ENCODE measurements around the gene RAD51AP1.

RAD51AP1 gene

DNA sequence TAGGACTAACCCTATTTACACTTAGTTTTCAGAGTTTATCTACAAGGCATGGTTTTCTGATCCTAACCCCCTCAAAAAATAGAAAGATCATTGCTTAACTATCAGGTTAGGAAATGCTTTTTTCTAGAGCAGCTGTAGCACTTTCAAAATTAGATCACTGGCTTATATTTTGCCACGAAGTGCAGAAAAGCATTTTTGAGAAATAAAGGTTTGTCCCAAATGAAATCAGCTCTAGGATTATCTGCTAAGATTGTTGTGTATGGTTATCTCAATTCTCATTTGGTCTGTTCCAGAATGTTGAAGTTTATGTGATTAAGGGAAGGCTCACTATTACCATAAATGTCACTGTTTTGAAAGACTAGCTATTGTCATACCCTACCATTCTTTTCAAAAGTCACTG, 13.5 kb downstream of the RAD51AP1 start:
- no peak for DNase-seq

DNA sequence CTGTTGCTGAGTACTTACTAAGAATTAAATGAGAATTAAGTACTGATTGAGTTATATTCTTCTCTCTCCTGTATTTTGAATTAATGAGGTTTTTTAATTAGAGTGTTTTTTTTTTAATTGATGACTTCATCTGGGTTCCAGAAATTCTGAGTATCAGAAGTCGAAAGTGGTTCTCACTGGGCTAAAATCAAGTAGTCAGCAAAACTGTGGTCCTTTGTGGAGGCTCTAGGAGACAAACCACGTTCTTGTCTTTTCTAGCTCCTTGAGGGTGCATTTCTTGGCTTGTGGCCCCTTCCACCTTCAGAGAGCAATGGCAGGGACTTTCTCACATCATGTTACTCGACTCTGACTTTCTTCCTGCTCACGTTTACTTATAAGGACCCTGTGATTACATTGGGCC, 15.3 kb downstream of the RAD51AP1 start:
- no peak for DNase-seq

DNA sequence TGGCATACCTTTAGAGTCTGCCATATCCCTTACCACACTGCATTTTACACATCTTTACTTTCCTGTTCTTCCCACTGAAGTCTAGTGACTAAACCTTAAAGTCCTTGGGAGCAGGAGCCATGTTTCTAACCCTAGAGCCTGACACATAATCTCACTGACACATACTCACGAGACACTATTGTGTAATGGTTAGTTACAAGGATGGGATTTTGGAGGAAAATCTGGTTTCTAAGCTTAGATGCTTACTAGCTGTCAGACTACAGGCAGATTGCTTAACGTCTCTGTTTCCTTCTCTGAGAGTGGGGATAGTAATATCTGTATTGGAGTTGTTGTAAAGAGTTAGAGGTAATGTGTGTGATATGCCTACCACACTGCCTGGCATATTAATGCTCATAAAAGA, 17.1 kb downstream of the RAD51AP1 start:
- no peak for DNase-seq

DNA sequence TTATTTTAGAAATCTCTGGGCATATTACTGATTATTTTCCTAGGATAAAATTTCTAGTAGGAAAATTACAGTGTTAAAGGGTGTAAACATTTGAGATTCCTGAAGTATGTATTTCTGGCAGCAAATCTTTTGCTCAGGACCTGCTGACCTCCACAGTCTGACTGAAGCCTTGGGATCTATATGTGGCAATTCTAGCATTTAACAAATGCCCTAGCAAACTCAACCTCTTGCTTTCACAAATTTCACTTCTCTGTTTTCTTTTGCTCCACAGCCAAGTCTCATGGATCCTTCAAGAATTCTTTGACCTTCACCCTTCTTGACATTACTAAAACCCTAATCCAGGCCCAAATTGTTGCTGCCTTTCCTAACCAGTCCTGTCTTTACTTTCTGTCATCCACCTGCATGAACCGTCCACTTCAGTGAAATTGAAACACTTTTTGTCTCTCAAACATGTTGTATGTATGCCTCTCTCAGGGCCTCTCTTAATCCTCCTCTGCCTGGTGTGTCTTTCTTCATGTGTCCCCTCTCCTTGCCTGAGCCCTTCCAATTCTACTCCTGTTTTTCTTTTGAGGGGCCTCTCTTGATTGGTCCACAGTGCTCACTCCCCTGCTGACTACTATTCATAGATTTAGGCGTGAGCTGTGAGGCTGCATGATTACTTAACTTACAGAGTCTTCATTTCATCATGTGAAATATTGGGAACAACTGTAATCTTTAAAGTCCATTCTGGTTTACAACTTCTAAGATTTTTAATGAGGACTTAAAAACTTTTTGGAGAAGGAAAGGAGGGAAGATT, 18.2 kb downstream of the RAD51AP1 start:
- DNase-seq = no peak

DNA sequence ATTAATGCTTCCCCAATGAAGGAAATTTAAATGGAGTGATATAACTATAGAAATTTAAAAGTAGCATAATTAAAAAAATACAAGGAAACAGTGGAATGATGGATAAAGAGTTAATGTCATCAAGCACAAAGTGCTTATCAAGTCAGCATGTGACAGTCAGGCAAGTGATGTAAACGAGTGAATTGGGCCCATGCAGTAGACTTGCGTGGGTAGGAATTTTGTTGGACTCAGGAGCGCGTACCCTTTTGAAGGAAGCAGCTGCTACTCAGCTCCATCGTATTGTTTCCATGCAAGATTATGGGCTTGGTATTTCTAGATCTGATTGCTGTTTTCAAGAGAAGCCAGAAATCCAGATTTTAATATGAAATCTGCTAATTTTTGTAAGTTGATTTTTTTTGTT, 18.9 kb downstream of the RAD51AP1 start:
- no peak for DNase-seq

DNA sequence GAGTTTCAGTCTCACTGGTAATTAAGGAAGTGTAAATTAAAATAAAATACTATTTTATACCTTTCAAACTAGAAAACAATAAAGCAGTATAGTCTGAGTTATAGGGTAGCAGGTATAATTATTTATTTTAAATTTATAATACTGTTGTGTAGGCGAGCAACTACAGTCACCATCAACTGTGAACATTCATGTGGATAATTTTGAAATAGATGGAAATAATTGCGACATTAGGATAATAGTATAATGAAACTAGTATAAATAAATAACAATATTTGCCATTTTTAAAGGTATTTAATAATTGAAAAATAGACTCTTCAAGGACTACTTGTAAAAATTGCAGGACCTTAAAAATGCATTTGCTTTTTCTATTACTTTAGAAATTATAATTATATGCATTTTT, 19.5 kb downstream of the RAD51AP1 start:
- no peak for DNase-seq

DNA sequence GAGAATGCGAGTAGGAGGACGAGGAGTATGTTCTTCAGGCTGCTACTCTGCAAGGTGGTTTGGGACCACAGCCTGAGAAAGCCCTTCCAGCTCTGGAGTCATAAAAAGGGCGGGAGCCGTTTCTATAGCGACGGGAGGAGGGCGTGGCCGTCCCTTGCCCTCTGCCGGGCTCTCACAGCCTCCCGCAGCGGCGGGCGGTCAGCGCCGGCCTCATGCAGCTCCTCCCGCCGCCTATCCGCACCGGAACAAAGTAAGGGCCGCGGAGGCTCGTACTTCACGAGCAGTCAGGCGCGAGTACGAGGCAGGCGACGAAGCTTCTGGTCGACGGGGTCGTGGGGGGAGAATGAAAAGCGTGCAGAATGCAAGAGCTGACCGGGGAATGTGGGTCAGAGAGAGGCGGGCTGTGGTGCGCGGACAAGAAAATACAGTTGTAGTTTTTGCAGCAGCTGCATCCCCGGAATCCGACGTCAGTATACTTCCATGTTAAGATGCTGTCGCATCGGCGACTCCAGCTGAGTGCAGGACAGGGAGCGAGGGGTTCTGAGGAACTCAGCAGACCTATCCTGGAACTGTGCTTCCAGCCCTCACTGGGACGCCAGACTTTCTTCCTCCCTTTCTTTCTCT, 23.5 kb downstream of the RAD51AP1 start, which contains the start of gene DYRK4:
Gene DYRK4 (plus strand): TSS at position 175 of the 624 bp plus-strand sequence. CDS start 38 bp downstream, at position 213.
- DNase-seq = no peak

DNA sequence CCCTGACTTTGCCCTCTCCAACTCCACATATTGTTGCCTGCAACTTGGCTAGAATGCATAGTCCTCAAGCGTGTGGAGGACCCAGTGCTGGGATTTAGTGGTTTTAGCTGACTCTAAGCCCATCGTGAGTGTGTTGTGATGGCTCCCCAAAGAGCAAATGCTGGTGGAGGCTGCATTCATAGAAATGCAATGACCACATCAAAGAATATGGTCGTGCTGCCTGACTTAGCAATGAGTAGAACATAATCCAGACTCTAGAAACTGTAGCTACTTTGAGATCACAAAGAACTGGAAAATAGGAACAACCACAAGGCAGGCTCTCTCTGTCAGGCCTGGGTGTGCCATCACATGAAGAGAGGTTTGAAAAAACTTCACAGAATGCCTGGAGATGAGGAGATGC, 24.6 kb downstream of the RAD51AP1 start:
- no peak for DNase-seq

DNA sequence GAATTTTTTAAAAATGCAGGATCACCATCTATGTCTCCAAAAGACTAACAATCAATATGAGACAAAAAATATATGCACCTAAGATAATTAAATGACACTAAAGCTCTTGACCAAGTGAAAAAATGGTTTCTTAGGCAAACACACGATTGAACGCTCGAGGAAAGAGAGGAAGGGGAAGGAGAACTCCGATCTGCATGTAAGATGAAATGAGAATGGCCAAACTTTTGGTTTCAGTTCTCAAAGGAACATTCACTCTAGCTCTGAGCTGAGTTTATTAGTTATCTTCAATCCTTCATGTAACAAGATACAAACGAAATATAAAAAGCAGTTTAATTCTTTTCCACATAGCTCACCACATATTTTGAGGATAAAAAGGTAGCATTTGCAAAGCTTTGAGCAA, 26.1 kb downstream of the RAD51AP1 start:
- no peak for DNase-seq

DNA sequence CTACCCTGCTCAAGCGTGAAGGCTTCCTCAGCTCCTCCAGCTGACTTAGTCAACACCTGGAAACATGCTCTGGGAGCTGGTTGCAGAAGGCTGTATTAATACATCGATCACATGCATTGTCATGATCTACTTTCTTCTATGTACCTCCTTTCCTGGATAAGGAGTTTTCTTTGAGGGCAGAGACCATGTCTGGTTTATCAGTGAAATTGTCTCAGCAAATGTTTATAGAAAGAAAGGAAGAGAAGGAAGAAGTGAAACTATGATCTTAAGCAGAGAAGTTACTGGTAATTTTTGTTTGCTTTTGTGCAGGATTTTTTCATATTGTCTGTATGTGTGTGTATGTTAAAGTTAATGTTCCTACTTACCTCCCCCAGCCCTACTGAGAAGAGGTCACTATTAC, 27.8 kb downstream of the RAD51AP1 start:
- DNase-seq = no peak

DNA sequence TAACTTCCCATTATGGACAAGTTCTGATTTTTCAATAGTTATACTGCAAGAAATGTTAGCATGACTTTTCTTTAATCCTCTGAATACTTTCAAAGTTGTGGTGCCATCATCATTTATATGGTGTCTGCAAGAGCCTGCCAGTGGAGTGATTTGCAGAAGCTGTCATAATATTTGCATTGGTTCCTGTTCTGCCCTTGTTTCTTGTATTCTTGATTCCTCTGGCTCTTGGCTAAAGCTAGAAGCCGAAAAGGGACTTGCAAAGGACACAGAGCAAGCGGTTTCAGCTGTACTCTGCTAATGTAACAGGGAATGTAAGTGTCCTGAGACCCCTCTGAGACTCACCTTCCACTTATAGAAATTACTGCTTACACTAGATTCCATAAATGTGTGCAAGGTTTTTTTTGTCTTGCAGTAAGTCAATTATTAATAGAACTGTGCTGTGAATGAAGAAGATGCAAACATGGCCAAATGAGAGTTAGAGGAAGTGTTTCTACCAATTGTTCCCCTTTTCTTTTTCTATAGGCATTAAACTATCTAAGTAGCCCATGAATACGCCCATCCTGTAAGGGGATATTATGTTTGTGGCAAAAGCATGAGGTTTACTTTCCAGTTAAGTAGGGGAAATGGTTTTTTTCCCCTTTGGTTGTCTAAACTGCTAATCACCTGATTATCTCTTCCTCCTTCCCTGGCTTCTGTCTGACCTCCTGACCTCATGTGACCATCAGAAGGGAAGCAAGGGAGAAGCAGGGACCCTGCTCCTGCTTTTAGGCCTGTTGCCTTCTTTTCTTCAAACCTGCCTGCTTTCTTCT, 28.6 kb downstream of the RAD51AP1 start:
- no peak for DNase-seq

DNA sequence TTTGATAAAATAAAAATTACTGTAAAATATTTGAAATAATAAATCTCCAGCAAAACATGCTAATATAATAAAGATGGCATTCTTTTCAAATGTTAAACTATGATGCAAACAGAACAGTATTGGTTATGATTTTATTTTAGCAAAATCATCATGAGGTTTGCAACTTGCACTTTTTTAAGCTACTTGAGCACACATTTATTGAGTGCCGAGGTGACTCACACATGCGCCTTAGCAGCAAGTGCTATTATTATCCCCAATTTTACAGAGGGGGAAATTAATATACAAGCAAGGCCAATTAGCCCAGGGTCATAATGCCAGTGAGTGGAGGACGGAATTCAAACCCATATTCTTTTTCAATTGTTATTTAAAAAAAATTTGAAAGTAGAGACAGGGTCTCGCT, 30.6 kb downstream of the RAD51AP1 start:
- no peak for DNase-seq

DNA sequence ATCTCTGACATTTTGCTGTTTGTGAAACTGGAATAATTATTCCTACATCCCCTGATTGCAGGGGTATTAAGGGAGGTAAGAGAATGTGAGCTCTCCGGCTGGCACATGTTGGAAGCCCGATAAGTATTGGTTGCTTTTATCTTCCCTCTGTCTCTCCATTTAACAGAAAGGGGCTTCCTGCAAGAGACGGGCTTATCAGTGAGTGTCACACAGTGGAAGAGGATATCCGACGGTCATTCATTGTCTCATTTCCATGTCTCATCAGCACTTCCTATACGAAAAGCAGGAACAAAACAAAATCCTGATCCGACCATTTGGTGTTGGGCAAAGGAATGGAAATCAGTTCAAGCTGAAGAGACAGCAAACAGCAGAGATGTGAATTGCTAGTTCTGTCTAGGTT, 34.0 kb downstream of the RAD51AP1 start:
- no peak for DNase-seq

DNA sequence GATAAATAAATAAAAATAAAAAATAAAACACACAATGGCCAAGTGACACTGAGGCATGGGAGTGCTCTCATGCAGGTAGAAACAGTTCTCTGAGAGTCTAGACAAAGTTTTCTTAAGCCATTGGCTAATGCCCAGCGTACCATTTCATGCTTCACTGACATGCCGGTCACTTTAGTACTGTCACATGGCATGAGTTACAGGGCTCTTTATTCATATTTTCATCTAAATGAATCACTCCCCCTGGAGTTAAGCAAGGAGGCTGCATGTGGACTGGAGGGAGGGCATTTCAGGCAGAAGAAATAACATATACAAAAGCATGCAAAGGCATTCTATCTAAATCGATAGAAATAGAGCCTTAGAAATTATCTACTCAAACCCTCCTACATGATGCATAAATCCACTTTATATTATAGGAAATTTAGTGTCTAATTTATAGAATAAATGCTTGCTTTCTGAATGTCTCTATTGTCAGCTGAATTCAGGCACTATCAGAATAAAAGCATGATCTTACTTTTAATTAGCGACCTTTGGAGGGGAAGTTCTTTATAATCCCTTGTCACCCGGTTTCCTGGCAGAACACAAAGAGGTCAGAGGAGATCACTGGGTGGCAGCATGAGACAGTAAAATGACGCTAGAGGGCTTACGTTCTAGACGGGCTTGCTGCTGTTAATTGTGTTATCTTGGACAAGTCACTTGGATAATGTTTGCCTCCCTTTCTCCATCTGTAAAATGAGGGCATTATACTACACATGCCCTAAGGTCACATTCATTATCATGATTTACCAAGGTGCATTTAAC, 40.8 kb downstream of the RAD51AP1 start:
- peak; percentile 16 for DNase-seq

DNA sequence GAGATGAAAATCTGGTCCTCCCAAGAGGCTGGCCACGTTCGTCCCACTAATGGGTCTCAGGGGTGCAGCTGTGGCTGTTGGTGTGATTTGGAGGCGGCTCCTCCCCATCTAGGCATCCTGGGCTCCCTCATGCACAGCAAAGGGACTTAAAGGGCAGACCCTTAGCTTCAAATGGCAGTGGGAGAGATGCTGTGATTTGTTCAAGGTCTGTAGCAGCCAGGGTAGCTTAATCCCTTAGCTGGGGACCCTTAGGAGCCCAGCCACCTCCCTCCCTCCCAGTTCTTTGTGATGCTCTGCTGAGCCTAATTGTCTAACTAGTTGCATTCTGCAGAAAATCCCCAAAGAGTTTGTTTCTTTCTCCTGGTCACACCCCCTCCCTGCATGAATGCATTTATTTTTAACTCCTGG, 41.6 kb downstream of the RAD51AP1 start:
- DNase-seq = no peak

DNA sequence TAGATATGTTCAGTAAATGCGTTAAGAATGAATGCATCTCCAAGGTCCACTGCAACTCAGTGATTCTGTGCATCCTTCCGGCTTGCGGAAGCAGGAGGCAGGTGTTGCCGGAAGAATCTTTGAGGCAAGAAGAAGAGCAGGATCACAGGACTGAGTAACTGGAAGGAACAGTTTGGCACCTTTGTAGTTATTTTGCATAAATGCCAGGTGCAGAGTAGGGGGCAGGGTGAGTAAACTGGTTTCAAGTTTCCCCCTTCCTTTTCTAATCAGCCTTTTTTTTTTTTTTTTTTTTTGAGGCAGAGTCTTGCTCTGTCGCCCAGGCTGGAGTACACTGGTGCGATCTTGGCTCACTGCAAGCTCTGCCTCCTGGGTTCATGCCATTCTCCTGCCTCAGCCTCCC, 45.6 kb downstream of the RAD51AP1 start:
- DNase-seq = no peak

DNA sequence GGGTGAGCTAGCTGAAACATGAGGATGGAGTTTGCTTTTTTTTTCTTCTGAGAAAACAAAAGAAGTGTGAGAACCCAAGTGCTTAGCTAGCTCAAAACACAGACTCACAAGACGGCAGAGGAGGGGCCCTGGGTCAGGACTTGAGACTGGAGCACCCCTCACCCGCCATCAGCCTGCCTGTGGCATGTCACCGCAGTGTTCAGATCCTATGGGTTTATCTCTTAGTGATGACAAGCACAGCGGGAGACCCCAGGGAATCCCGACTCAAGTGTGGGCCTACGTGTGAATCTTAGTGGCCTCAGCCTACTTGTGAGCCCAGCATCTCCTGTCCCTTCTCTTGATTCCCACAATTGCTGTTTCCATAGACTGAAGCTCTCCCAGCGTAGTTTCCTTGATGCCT, 46.2 kb downstream of the RAD51AP1 start:
- no peak for DNase-seq

DNA sequence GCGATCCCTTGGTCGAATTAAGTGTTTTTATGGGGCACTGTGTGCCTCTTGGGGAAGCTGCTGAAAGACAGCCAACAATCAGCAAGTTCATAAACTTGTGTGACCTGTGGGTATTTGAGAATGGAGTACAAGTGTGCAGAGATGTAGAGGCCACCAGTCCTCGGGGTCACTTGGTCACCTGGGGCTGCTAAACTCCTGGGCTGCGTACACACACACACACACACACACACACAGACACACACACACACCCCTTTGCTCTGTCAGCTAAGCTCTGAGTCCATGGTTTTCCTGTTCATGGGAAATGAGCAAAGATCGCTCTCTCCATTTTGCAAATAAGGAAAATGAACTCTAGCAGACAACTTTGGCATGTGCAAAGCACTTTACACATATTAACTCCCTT, 47.8 kb downstream of the RAD51AP1 start:
- no peak for DNase-seq

DNA sequence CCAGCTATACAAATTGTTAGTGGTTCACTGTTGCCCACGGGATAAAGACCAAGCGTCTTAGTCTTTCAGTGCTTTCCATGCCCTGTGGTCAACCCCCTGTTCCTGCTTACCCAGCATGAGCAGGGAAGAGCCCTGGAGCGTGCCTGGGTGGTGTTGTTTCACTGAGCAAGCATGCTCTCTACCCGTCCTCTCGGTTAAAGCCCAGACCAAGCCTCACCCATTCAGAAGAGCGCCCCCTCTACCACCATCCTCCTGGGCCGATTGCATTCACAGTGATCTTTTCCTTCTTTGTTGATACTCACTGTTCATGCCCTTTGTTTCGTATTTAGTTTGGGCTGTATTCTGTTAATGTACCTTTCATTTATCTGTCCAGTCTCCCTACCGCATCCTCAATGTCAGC, 48.4 kb downstream of the RAD51AP1 start:
- DNase-seq = no peak

DNA sequence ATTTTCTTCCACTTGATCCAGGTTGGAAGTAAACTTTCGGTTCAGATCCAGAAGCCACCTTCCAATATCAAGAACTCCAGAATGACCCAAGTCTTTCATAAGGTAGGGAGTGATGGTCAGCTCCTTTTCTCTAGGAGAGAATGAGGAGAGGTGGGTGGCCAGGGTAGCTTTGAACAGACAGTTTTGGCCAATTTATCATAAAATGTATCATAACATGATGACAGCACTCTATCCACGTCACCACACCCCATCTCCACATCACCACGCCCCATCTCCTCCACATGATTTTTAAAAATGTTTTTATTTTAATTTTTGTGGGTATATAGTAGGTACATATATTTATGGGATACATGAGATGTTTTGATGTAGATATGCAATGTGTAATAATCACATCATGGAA, 50.2 kb downstream of the RAD51AP1 start:
- no peak for DNase-seq

DNA sequence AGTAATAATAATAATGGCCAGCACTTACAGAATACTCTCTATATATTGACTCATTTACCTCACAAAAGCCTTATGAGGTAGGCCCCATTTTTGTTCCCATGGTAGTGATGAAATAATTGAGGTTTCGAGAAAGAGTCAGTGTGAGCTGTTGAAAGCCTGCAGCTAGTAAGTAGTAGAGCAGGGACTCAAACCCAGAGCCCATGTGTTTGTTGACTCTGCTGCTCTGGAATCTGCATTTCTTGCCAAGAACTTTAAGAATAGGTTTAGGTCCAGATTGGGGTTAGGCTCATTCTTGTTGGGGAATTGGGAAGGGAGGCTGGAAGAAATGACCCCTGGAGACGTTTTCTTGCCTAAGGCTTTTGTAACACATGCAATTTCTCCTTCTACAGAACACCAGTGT, 51.3 kb downstream of the RAD51AP1 start:
- DNase-seq = no peak

DNA sequence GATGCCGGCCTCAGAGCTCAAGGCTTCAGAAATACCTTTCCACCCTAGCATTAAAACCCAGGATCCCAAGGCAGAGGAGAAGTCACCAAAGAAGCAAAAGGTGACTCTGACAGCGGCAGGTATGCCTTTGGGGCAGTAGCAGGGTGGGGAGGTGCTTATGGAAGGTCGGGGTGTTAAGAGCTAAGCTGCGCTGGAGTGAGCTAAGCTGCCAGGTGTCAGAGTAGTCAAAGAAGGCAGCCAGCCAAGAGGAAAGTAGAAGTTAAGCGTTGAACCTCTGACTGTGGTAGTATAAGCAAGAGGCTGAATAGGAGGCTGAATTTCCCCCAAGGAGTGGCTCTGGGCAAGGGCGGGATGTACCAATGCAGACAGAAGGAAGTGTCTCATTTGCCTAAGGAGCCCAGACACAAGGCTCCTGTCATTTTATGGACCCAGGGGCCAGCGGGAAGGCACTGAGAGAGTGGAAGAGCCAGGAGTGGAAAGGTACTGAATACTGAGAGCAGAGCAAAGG, 52.5 kb downstream of the RAD51AP1 start:
- no peak for DNase-seq

DNA sequence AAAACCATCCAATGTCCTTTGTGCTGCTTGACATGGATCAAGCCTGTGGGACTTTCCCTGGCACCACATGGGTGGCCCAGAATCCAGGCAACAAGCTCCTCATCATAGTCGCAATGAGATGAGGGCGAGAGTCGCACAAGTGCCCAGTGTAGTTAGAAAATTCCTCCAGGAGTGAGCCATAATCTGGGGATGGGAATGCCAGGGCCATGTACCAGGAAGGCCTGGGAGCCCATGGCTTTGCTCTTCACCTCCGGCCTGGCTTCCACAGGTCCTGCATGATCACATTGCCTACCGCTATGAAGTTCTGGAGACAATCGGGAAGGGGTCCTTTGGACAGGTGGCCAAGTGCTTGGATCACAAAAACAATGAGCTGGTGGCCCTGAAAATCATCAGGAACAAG, 57.2 kb downstream of the RAD51AP1 start:
- DNase-seq = no peak

Data from NCI-H1092 treated with DMSO at 0.1 percent for 48 hours (cell line).